K562 treated with DMSO at 1 percent for 4 hours (cell line): ENCODE results near the gene REPIN1. TPM values are rescaled to one million over a fixed set of nuclear protein-coding genes. Genes with fewer than 3 reads are reported as not detected.

Experiments used
- total RNA-seq: library from RNA; unstranded; fragments of 300-600 nt; gene quantifications from 2 replicates; pipeline ENCODE4 v1.2.3, GENCODE V29; 2022; ENCODE audit not compliant: insufficient read depth

The REPIN1 gene
- total RNA-seq = 292 and 356 TPM in 2 replicates

DNA sequence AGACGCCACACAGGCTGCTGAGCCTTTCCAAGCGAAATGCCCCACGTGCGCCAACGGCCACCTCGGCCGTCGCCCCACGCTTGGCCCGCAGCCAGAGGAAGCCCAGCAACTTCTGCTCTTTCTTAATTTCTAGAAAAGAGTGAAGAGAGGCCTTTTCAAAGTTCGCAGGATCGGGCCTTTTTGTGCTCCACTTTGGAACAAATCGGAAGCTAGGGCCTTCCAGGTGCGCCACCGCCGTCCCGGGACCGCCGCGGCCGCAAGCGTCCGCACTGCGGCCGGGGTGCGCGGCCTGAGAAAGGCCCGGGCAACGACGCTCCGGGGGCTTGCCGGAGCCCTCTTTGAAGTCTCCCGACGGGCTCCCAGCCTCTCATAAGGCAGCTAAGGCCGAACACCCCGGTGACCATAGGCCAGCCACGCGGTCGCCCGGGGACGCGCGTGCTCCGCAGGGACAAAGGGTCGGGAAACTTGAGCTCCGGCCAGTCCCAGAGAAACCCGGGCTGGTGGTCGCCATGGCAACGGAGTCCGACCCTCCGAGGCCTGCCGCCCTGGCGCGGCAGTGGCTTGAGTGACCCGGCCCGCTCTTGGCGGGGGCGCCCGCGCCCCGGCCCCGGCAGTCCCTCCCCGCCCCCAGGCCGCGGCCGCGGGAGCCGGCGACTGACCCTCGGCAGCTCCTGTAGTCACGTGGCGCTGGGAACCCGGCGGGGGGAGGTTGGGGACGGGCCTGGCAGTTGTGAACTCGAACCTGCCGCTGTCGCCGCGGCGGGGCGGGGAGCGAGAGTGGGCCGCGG, at the start of gene REPIN1:
TSS of gene REPIN1 (plus strand) at position 727 of the 788 bp plus-strand sequence. CDS start 890 bp downstream, outside the sequence.

DNA sequence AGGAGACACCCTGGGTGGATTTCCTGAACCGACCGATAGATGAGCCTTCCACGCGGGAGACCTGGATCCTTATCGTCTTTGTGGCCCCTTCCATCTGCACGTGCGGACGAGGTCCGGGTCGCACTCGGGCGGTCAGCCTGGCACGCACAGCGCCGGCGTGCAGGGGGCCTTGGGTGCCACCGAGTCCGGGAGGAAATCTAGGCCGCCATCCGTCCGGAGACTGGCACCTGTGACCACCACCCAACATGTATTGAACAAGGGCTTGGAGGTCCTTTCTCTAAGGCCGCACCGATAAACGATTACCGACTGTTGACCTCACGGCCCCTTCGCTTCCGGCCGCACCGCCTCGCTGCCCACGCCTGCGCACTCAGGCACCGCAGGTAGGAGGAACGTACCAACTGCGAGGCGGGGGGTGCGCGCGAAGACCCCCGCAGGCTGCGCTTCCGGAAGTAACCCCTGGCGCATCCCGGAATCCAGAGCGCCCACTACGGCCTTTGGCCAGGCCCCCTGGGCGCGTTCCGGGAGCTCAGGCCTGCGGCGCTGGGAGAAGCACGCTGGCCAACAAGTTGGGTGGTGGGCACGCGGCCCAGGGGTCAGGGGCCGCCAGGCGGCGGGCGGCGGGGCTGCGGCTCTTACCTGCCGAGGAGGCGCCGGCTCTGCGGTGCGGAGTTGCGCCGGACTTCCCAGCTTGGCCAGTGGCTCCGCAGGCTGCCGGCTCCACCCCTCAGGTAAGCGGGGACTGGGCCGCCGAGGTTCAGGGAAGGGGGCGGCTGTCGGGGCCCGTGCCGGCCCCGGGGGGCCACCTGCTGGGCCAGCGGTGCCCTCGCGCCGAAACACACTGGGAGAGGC, 45.6 kb upstream of the REPIN1 start, which contains the start of the genes ACTR3C and LRRC61:
TSS of gene ACTR3C (minus strand) at position 713 of the 849 bp plus-strand sequence. CDS start 28,249 bp downstream, outside the sequence.
TSS of gene LRRC61 (plus strand) at position 523 of the 849 bp plus-strand sequence. CDS start 13,507 bp downstream, outside the sequence.

DNA sequence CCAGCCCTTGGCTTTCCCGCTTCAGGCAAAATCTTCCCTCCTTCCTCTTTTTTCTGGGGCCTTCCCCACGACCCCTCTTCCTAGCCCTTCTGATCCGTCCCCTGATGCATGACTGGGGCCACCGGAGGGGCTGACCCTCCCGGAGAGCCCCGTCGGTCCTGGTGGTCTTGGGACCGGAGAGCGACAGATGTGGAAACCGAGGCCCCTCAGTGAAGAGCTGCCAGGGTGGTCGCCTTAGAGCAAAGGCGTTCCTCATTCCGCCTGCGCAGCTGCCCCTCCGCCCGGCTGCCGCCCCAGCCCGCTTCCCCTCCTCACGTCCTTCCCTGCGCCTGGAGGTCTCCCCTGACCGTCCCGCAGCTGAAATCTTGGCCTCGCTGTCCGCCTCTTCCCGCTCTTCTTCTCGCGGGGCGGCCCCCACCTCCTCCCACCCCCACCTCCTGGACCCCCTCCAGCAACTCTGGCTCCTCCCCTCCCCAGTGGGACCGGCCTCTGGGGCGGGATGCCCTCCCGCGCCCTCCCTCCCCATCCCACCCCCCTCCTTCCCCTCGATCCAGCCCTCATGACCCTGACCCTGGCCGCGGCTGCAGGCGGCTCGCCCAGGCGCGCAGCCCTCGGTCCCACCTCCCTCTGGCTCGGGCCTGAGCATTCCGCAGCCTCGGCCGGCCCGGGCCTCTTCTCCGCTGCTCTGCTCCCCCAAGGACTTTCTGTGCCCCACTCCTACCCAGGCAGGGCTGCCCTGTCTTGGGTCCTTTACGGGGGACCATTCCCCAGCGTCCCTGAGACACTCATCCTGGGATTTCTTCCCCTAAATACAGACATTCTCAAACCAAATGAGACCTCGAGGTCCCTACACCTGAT, 27.1 kb upstream of the REPIN1 start, which contains the start of gene RARRES2:
TSS of gene RARRES2 (minus strand) at position 367 of the 858 bp plus-strand sequence. CDS start 1,020 bp downstream, outside the sequence.

DNA sequence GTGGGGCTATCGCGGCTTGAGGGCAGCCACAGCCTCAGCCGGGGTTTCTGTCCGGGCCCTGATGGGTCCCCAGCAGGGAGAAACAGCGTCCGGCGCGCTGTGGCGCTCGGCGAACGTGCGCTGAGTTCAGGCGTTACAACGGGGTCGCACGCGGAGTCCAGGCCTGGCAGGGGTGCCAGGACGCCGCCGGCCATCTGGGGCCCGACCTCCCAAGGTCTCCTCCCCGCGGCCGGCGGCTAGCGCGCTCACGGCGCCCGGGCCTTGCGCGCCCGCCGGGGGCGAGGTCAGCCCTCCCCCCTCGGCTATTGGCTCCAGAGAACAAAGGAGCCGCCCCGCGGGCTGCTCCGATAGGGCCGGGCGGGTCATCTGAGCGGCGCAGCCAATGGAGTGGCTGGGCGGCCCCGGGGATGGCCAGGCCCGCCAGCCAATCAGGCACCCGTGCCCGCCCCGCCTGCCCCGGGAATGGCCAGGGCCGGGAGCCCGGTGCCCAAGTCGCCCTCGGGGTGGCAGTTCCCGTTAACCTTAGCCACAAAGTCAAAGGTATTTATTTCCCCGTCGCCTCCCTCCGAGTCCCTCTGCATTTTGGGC, 10.3 kb downstream of the REPIN1 start, which contains the start of gene ZNF775:
TSS of gene ZNF775 (plus strand) at position 478 of the 588 bp plus-strand sequence. CDS start 9,141 bp downstream, outside the sequence.

Other genes with a start within 250 kb of the REPIN1 start
- gene LRRC61, start 45.5 kb upstream of the REPIN1 start, total RNA-seq = 103 and 232 TPM in 2 replicates
- gene ACTR3C, start 45.3 kb upstream of the REPIN1 start, total RNA-seq = 13.1 and 15.2 TPM in 2 replicates
- 0.67 TPM in 1 of 2 replicates, not detected in the other for gene RARRES2, start 27.2 kb upstream of the REPIN1 start, total RNA-seq
- gene ZNF775, start 10.5 kb downstream of the REPIN1 start, total RNA-seq = 24.8 and 32.2 TPM in 2 replicates
- gene GIMAP8, start 81.8 kb downstream of the REPIN1 start, total RNA-seq = not detected in 2 replicates
- not detected in 2 replicates for gene GIMAP7, start 146.1 kb downstream of the REPIN1 start, total RNA-seq
- not detected in 2 replicates for gene GIMAP4, start 198.6 kb downstream of the REPIN1 start, total RNA-seq